ENCODE results near the gene RGL1. TPM values are rescaled to one million over a fixed set of nuclear protein-coding genes. Genes with fewer than 3 reads are reported as not detected.

RGL1 gene
- total and polyA plus RNA-seq, 2 experiments from 2014 or later = 17.9 to 30.7 TPM

DNA sequence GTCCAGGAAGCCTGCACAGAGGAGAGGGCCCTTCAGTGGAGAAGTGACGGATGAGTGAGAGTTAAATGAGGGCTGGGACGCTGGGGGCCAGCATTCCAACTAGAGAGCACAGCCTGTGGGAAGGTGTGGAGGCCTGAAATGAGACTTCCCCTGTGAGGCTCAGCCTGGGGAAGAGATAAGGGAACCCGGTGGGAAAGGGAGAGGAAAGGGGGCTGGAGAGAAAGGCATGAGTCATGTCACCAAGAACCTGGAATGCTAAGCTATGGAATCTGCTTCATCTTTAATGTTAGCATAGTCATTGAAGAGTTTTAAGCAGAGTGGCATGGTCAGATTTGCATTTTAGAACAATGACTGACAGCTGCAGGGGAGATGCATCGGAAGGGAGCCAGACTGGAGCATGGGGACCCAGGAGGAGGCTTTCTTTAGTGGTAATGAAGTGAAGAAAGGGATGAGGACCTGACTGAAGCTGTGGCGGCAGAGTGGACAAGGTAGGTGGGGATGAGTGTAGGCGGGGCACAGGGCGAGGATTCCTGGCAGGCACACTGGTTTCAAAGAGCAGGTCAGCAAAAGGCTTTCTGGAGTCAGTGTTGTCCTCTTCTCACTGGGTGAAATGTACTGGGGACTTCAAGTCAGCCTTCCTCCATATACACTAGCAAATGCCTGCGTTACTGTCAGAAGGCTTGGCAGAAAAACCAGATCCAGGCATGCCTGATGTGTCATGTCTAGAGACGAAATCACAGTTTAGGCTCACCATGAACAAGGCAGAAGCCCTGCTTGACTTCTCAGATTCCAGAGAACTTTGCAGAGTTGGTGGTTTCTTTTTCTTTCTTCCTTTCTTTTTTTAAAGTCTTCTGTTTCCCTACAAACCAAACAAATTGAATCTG, 8.0 kb downstream of the RGL1 start:
- whole genome bisulfite sequencing (ENCODE audit: low lambda C conversion rate, missing lambda C conversion rate) = 39% methylated on average over 9 of the region's 9 CpGs
- peaks cover 49% of the 10 kb centered on the region for H3K4me1 ChIP-seq (ENCODE audit: insufficient read depth)

DNA sequence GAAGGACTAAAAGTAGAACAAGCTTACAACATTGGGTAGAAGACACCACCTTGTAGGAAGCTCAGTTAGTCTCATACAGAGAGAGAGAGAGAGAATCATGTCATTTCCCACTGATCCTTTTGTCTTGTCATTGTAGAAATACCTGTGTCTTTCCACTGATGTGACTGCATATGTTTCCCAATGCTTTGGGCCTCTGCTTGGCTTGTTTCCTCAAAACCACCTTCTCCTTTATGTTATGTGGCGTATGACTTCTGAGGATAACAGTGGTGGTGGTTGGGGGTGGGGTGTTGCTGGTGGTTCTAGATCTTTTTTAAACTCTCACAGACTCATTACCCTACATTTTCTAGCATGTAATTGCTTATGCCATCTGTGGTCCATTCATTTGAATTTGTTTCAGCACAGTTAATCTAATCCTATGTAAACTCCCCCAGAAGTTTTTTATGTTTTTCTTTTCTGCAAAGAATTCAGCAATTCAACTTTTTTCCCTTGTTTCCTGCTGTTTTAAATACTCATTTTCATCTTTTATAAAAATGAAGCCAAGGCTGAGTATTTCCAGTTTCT, 9.3 kb downstream of the RGL1 start:
- Histone ChIP-seq H3K27ac (peak overlapping the region; percentile 75), H3K4me3 (no peak overlapping the region), H3K4me2 (peak overlapping the region; percentile 70), H3K9me3 (ENCODE audit: low read depth) (no peaks in the 10 kb centered on the region), H4K20me1 (ENCODE audit: insufficient read depth, poor library complexity, severe bottlenecking) (no peaks in the 10 kb centered on the region), H3K9me2 (replicated peaks; ENCODE audit: insufficient read depth) (no peaks in the 10 kb centered on the region), H3K36me3 (replicated peaks; ENCODE audit: insufficient read depth, low read depth) (no peaks in the 10 kb centered on the region), H3K79me2 (peaks cover 73% of the 10 kb centered on the region), H3K4me1 (ENCODE audit: insufficient read depth) (peaks cover 52% of the 10 kb centered on the region), H3K27me3 (no peaks in the 10 kb centered on the region), H2AFZ (no peak overlapping the region)
- no peak for DNase-seq (ENCODE audit: low spot score)
- 100% methylated on average over 1 of the region's 1 CpG for WGBS (ENCODE audit: low lambda C conversion rate, missing lambda C conversion rate)
- TF ChIP-seq EZH2 (IDR thresholded peaks at IDR 0.05; ENCODE audit: borderline replicate concordance) = no peak
- no peak for TF ChIP-seq EZH2phosphoT487 (IDR thresholded peaks at IDR 0.05; ENCODE audit: low read depth, severe bottlenecking, unreplicated experiment)
- TF ChIP-seq, protein P1, sequence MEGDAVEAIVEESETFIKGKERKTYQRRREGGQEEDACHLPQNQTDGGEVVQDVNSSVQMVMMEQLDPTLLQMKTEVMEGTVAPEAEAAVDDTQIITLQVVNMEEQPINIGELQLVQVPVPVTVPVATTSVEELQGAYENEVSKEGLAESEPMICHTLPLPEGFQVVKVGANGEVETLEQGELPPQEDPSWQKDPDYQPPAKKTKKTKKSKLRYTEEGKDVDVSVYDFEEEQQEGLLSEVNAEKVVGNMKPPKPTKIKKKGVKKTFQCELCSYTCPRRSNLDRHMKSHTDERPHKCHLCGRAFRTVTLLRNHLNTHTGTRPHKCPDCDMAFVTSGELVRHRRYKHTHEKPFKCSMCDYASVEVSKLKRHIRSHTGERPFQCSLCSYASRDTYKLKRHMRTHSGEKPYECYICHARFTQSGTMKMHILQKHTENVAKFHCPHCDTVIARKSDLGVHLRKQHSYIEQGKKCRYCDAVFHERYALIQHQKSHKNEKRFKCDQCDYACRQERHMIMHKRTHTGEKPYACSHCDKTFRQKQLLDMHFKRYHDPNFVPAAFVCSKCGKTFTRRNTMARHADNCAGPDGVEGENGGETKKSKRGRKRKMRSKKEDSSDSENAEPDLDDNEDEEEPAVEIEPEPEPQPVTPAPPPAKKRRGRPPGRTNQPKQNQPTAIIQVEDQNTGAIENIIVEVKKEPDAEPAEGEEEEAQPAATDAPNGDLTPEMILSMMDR (IDR thresholded peaks at IDR 0.05; ENCODE audit: poor library complexity) = no peak

More for the DNA sequence above, 8.0 kb downstream of the RGL1 start:
- Histone ChIP-seq H2AFZ (no peak overlapping the region), H3K4me2 (peak overlapping the region; percentile 70), H3K27ac (peak overlapping the region; percentile 75), H3K79me2 (peaks cover 74% of the 10 kb centered on the region), H4K20me1 (ENCODE audit: insufficient read depth, poor library complexity, severe bottlenecking) (no peaks in the 10 kb centered on the region), H3K9me3 (ENCODE audit: low read depth) (no peaks in the 10 kb centered on the region), H3K9me2 (replicated peaks; ENCODE audit: insufficient read depth) (no peaks in the 10 kb centered on the region), H3K36me3 (replicated peaks; ENCODE audit: insufficient read depth, low read depth) (no peaks in the 10 kb centered on the region), H3K27me3 (no peaks in the 10 kb centered on the region), H3K4me3 (no peak overlapping the region)
- DNase-seq (ENCODE audit: low spot score) = peak; percentile 48
- TF ChIP-seq EZH2phosphoT487 (IDR thresholded peaks at IDR 0.05; ENCODE audit: low read depth, severe bottlenecking, unreplicated experiment) (no peak), EZH2 (IDR thresholded peaks at IDR 0.05; ENCODE audit: borderline replicate concordance) (no peak)
- TF ChIP-seq, protein P1 (IDR thresholded peaks at IDR 0.05; ENCODE audit: poor library complexity) = no peak

DNA sequence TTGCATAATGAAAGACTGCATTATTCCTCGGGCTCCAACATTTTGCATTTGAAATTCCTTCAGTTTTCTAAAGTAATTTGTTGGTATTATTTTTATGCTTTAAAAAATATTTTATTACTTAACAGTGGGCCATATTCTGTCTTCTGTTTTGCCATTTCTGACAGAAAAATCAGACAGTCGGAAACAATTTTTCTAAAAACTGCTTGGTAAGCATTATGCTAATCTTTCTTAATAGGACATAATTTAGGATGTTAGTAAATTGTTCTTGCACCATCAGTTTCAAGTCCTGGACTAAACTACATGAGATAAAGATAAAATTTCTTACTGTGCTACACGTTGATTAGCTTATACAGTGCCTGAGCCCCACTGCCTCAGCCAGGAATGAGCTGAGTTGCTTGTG, 11.2 kb downstream of the RGL1 start:
- Histone ChIP-seq H3K27me3 (no peaks in the 10 kb centered on the region), H3K4me3 (no peak overlapping the region), H4K20me1 (ENCODE audit: insufficient read depth, poor library complexity, severe bottlenecking) (no peaks in the 10 kb centered on the region), H3K4me1 (ENCODE audit: insufficient read depth) (peaks cover 52% of the 10 kb centered on the region), H3K9me3 (ENCODE audit: low read depth) (no peaks in the 10 kb centered on the region), H2AFZ (no peak overlapping the region), H3K27ac (no peak overlapping the region), H3K79me2 (peaks cover 73% of the 10 kb centered on the region), H3K36me3 (replicated peaks; ENCODE audit: insufficient read depth, low read depth) (no peaks in the 10 kb centered on the region), H3K9me2 (replicated peaks; ENCODE audit: insufficient read depth) (no peaks in the 10 kb centered on the region), H3K4me2 (no peak overlapping the region)
- TF ChIP-seq EZH2phosphoT487 (IDR thresholded peaks at IDR 0.05; ENCODE audit: low read depth, severe bottlenecking, unreplicated experiment) = no peak
- TF ChIP-seq, protein P1 (IDR thresholded peaks at IDR 0.05; ENCODE audit: poor library complexity) = no peak
- no peak for TF ChIP-seq EZH2 (IDR thresholded peaks at IDR 0.05; ENCODE audit: borderline replicate concordance)
- 81% methylated on average over 3 of the region's 3 CpGs for WGBS (ENCODE audit: low lambda C conversion rate, missing lambda C conversion rate)
- no peak for DNase-seq (ENCODE audit: low spot score)
